K562 (cell line): Measurements from ENCODE around the gene CCSER2. TPM values are rescaled to one million over a fixed set of nuclear protein-coding genes. Genes with fewer than 3 reads are reported as not detected.
A peak's percentile ranks its signal among the peaks of the same experiment; 100 is the strongest.

Experiments used
- ADNP ChIP-seq: fragments of 200-800 bp; sonication (Bioruptor generic); IDR thresholded peaks from 2 replicates; pipeline ENCODE4 v1.6.1; 2016; ENCODE audit warnings: missing genetic modification characterization, missing compliant biosample characterization
- CBX8 ChIP-seq: fragments of 200-600 bp; sonication (generic); IDR thresholded peaks from 2 replicates; pipeline ENCODE4 v1.6.1; 2012; ENCODE audit warnings: borderline replicate concordance, mixed run types, low read depth, mild to moderate bottlenecking, moderate library complexity, mixed read lengths, low read length, control low read depth, inconsistent platforms; ENCODE audit not compliant: poor library complexity, severe bottlenecking; ENCODE audit errors: extremely low read depth
- CEBPB ChIP-seq: fragments of 450-650 bp; IDR thresholded peaks from 2 replicates; pipeline ENCODE4 v1.6.1; 2016; ENCODE audit warnings: missing genetic modification characterization, missing compliant biosample characterization
- E2F3 ChIP-seq: fragments of 250-450 bp; sonication (Bioruptor Pico); IDR thresholded peaks from 2 replicates; pipeline ENCODE4 v1.4.0; 2020; ENCODE audit warnings: mild to moderate bottlenecking
- KDM4B ChIP-seq, 2 experiments: fragments of 450-650 bp in 1 of 2; sonication (generic) in 1 of 2; IDR thresholded peaks; 2 replicates each; pipeline ENCODE4 v1.6.1; 2016 to 2017; ENCODE audit warnings: borderline replicate concordance in 2 of 2, antibody characterized with exemption in 1 of 2, low read depth in 1 of 2, mild to moderate bottlenecking in 1 of 2
- NCOA6 ChIP-seq: fragments of 450-650 bp; IDR thresholded peaks from 2 replicates; pipeline ENCODE4 v1.6.1; 2017; ENCODE audit warnings: mild to moderate bottlenecking
- POLR2A ChIP-seq: fragments of 450-650 bp; conservative IDR thresholded peaks from 2 replicates; pipeline ENCODE4 v1.6.1; 2016
- SMAD3 ChIP-seq: fragments of 450-650 bp; formaldehyde crosslinking; conservative IDR thresholded peaks from 2 replicates; pipeline ENCODE4 v1.4.0; 2020; ENCODE audit warnings: mild to moderate bottlenecking
- TCF3 ChIP-seq: sonication (generic); formaldehyde crosslinking; IDR thresholded peaks from 2 replicates; pipeline ENCODE4 v1.4.0; 2020; ENCODE audit warnings: mild to moderate bottlenecking, missing genetic modification reagents
- XRCC3 ChIP-seq: fragments of 450-650 bp; IDR thresholded peaks from 2 replicates; pipeline ENCODE4 v1.6.1; 2017; ENCODE audit warnings: mild to moderate bottlenecking, moderate library complexity
- ZBED1 ChIP-seq: IDR thresholded peaks from 2 replicates; pipeline ENCODE4 v1.6.1; 2014
- ZNF444 ChIP-seq: fragments of 250-450 bp; sonication (Bioruptor Pico); IDR thresholded peaks from 2 replicates; pipeline ENCODE4 v1.4.0; 2020; ENCODE audit warnings: mild to moderate bottlenecking, moderate library complexity
- polyA plus RNA-seq, 8 experiments: library from polyadenylated mRNA; depleted of rRNA in 4 of 8; stranded (reverse) in 5 of 8; unstranded in 3 of 8; fragments of >200 nt; fragmentation: Nextera tagmentation in 2 of 8; fragmentation: Illumina TruSeq in 1 of 8; extraction: Ambion mirVana in 2 of 8; extraction: Trizol in 1 of 8; gene quantifications; 2 replicates each; pipeline versions ENCODE4 v1.2.1 to v1.2.3, GENCODE V29; 2011 to 2014; ENCODE audit warnings: inconsistent platforms in 1 of 8, missing spikeins in 1 of 8
- total RNA-seq, 7 experiments: library from RNA; depleted of rRNA in 6 of 7; stranded (reverse); fragments of >200 nt in 6 of 7; fragmentation: Illumina TruSeq in 2 of 7; extraction: Trizol in 2 of 7; gene quantifications; 2 replicates each; pipeline versions ENCODE4 v1.2.1 to v1.2.3, GENCODE V29; 2011 to 2021; ENCODE audit warnings: low replicate concordance in 1 of 7
- TF ChIP-seq, protein P1 (sequence below): fragments of 250-450 bp; sonication (Bioruptor Pico); IDR thresholded peaks from 2 replicates; pipeline ENCODE4 v1.8.0; 2021; ENCODE audit warnings: moderate library complexity, mild to moderate bottlenecking, inconsistent platforms
- TF ChIP-seq, protein P2 (sequence below): fragments of 450-650 bp; conservative IDR thresholded peaks from 2 replicates; pipeline ENCODE4 v1.6.1; 2016; ENCODE audit warnings: missing genetic modification characterization, low read depth, mild to moderate bottlenecking, missing compliant biosample characterization, moderate library complexity
- TF ChIP-seq, protein P3 (sequence below), 2 experiments: IDR thresholded peaks in 1 of 2; conservative IDR thresholded peaks in 1 of 2; 2 replicates each; pipeline ENCODE4 v1.6.1; 2016; ENCODE audit warnings: low read depth in 2 of 2, mild to moderate bottlenecking in 1 of 2, missing compliant biosample characterization in 1 of 2, missing genetic modification characterization in 1 of 2, moderate library complexity in 1 of 2
- TF ChIP-seq, protein P4 (sequence below): fragments of 250-450 bp; sonication (Bioruptor Pico); IDR thresholded peaks from 2 replicates; pipeline ENCODE4 v1.5.0; 2020; ENCODE audit warnings: mild to moderate bottlenecking
- TF ChIP-seq, protein P5 (sequence below): fragments of 250-450 bp; sonication (Bioruptor Pico); IDR thresholded peaks from 2 replicates; pipeline ENCODE4 v1.4.0; 2020; ENCODE audit warnings: mild to moderate bottlenecking, moderate library complexity, borderline replicate concordance

CCSER2 gene
- total and polyA plus RNA-seq, 9 of the 15 experiments (the other 6 are each of a cell fraction or from before 2014, with no cell fraction given): 2.7 to 15.1 (median 9.7) TPM

DNA sequence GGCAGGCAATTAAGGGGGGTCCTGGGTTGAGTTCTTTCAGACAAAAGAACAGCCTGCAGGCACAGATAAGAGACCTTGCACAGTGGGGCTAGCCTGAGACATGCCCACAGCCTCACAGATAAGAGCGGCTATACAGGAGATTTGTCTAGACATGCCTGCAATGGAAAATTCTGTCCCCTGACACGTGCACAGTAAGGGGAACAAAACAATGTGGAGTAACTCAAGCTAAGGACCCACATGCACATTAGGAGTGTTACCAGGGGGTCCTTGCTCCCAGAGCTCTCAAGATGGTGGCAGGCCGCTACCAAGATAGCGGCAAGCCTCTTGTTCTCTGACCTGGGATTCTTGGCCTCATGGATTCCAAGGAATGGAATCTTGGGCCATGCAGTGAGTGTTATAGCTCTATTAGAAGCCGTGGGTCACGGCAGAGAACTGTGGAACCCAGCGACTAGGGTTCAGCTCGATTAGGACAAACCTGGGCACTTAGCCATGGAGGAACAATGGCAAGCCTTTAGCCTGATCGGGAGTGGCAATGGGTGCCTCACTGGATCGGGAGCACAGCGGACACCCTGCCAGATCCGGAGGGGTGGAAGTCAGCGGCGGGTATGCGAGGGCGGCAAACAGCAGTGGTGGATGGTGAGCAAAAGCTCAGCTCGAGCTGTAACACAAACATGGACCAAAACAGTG, 196.9 kb downstream of the CCSER2 start (continued):
- TF ChIP-seq, protein P1, sequence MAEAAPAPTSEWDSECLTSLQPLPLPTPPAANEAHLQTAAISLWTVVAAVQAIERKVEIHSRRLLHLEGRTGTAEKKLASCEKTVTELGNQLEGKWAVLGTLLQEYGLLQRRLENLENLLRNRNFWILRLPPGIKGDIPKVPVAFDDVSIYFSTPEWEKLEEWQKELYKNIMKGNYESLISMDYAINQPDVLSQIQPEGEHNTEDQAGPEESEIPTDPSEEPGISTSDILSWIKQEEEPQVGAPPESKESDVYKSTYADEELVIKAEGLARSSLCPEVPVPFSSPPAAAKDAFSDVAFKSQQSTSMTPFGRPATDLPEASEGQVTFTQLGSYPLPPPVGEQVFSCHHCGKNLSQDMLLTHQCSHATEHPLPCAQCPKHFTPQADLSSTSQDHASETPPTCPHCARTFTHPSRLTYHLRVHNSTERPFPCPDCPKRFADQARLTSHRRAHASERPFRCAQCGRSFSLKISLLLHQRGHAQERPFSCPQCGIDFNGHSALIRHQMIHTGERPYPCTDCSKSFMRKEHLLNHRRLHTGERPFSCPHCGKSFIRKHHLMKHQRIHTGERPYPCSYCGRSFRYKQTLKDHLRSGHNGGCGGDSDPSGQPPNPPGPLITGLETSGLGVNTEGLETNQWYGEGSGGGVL (CRISPR knock-in tag): peak; percentile 75
- TF ChIP-seq CBX8 (no peak), ADNP (tag) (0 out of 2 replicates have a peak, but pooled peaks have one; percentile 40), E2F3 (CRISPR knock-in tag) (peak; percentile 64; the same call in 1 of the 2 replicates), KDM4B (IDR thresholded peaks at IDR 0.05; ENCODE audit: borderline replicate concordance in 2 of 2, low read depth in 1 of 2) (no peak), ZNF444 (CRISPR knock-in tag) (peak; percentile 87), ZBED1 (no peak), SMAD3 (CRISPR knock-in tag) (peak; percentile 96), TCF3 (CRISPR knock-in tag) (peak; percentile 95), XRCC3 (no peak), CEBPB (tag) (0 out of 2 replicates have a peak, but pooled peaks have one; percentile 32), NCOA6 (no peak), POLR2A (no peak)
- TF ChIP-seq, protein P2, sequence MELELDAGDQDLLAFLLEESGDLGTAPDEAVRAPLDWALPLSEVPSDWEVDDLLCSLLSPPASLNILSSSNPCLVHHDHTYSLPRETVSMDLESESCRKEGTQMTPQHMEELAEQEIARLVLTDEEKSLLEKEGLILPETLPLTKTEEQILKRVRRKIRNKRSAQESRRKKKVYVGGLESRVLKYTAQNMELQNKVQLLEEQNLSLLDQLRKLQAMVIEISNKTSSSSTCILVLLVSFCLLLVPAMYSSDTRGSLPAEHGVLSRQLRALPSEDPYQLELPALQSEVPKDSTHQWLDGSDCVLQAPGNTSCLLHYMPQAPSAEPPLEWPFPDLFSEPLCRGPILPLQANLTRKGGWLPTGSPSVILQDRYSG (tag): peak; percentile 86; the same call in 1 of the 2 replicates
- TF ChIP-seq, protein P3, sequence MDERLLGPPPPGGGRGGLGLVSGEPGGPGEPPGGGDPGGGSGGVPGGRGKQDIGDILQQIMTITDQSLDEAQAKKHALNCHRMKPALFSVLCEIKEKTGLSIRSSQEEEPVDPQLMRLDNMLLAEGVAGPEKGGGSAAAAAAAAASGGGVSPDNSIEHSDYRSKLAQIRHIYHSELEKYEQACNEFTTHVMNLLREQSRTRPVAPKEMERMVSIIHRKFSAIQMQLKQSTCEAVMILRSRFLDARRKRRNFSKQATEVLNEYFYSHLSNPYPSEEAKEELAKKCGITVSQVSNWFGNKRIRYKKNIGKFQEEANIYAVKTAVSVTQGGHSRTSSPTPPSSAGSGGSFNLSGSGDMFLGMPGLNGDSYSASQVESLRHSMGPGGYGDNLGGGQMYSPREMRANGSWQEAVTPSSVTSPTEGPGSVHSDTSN (CRISPR knock-in tag; IDR thresholded peaks at IDR 0.05; ENCODE audit: low read depth): no peak
- TF ChIP-seq, protein P3 (tag; conservative IDR thresholded peaks at IDR 0.05; ENCODE audit: low read depth): peak; percentile 68
- TF ChIP-seq, protein P4, sequence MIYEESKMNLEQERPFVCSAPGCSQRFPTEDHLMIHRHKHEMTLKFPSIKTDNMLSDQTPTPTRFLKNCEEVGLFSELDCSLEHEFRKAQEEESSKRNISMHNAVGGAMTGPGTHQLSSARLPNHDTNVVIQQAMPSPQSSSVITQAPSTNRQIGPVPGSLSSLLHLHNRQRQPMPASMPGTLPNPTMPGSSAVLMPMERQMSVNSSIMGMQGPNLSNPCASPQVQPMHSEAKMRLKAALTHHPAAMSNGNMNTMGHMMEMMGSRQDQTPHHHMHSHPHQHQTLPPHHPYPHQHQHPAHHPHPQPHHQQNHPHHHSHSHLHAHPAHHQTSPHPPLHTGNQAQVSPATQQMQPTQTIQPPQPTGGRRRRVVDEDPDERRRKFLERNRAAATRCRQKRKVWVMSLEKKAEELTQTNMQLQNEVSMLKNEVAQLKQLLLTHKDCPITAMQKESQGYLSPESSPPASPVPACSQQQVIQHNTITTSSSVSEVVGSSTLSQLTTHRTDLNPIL (CRISPR knock-in tag): peak; percentile 91
- TF ChIP-seq, protein P5, sequence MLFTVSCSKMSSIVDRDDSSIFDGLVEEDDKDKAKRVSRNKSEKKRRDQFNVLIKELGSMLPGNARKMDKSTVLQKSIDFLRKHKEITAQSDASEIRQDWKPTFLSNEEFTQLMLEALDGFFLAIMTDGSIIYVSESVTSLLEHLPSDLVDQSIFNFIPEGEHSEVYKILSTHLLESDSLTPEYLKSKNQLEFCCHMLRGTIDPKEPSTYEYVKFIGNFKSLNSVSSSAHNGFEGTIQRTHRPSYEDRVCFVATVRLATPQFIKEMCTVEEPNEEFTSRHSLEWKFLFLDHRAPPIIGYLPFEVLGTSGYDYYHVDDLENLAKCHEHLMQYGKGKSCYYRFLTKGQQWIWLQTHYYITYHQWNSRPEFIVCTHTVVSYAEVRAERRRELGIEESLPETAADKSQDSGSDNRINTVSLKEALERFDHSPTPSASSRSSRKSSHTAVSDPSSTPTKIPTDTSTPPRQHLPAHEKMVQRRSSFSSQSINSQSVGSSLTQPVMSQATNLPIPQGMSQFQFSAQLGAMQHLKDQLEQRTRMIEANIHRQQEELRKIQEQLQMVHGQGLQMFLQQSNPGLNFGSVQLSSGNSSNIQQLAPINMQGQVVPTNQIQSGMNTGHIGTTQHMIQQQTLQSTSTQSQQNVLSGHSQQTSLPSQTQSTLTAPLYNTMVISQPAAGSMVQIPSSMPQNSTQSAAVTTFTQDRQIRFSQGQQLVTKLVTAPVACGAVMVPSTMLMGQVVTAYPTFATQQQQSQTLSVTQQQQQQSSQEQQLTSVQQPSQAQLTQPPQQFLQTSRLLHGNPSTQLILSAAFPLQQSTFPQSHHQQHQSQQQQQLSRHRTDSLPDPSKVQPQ (CRISPR knock-in tag): peak; percentile 96
